PC-9 (cell line): ENCODE data around the gene PRKAR2B. TPM values are rescaled to one million over a fixed set of nuclear protein-coding genes. Genes with fewer than 3 reads are reported as not detected.

Source experiments
- BruUV-seq: library from RNA; stranded (reverse); fragments of 400-500 nt; replicated peaks from 2 replicates; lab custom pipeline; 2021; lab: Mats Ljungman, UMichigan
- CTCF ChIA-PET: fragments of 300-600 bp; sonication (Branson Sonifier 250); formaldehyde crosslinking; loops from one replicate; lab custom pipeline; 2022; ENCODE audit warnings: antibody characterized with exemption; lab: Charles Lee
- POLR2A ChIA-PET: fragments of 300-600 bp; sonication (Branson Sonifier 250); formaldehyde crosslinking; loops from one replicate; lab custom pipeline; 2022; ENCODE audit warnings: antibody characterized with exemption; ENCODE audit not compliant: unreplicated experiment; lab: Charles Lee
- DNase-seq, 2 experiments: peaks; one replicate each; pipeline versions ENCODE4 v3.0.0 to v3.0.0-alpha.2; 2015 to 2022; ENCODE audit warnings: mixed read lengths in 1 of 2
- H2AFZ ChIP-seq: fragments of 200-600 bp; sonication (generic); 2 replicates; pipeline ENCODE4 v1.8.1; 2017; ENCODE audit warnings: antibody characterized with exemption
- H3F3A ChIP-seq: fragments of 200-600 bp; sonication (generic); 2 replicates; pipeline ENCODE4 v1.8.1; 2017; ENCODE audit warnings: antibody characterized with exemption, mild to moderate bottlenecking, low read depth; ENCODE audit not compliant: insufficient read depth
- H3K27ac ChIP-seq: fragments of 200-600 bp; sonication (generic); 2 replicates; pipeline ENCODE4 v1.6.1; 2016; ENCODE audit warnings: mixed run types
- H3K27me3 ChIP-seq: fragments of 200-600 bp; sonication (generic); 2 replicates; pipeline ENCODE4 v1.6.1; 2016; ENCODE audit warnings: low read depth, mixed run types; ENCODE audit not compliant: insufficient read depth
- H3K36me3 ChIP-seq: fragments of 200-600 bp; sonication (generic); 2 replicates; pipeline ENCODE4 v1.6.1; 2016; ENCODE audit warnings: low read depth, mixed run types
- H3K4me1 ChIP-seq: fragments of 200-600 bp; sonication (generic); replicated peaks from 2 replicates; pipeline ENCODE4 v1.6.1; 2016; ENCODE audit warnings: mixed run types; ENCODE audit not compliant: insufficient read depth
- H3K4me2 ChIP-seq: fragments of 200-600 bp; sonication (generic); 2 replicates; pipeline ENCODE4 v1.6.1; 2017; ENCODE audit warnings: mixed run types
- H3K4me3 ChIP-seq: fragments of 200-600 bp; sonication (generic); 2 replicates; pipeline ENCODE4 v1.6.1; 2016; ENCODE audit warnings: mixed run types
- H3K79me2 ChIP-seq: fragments of 200-600 bp; sonication (generic); 2 replicates; pipeline ENCODE4 v1.6.1; 2017; ENCODE audit warnings: low read depth, mixed run types
- H3K9me2 ChIP-seq: fragments of 200-600 bp; sonication (generic); 2 replicates; pipeline ENCODE4 v1.8.1; 2017; ENCODE audit warnings: mild to moderate bottlenecking; ENCODE audit not compliant: insufficient read depth
- H3K9me3 ChIP-seq: fragments of 200-600 bp; sonication (generic); 2 replicates; pipeline ENCODE4 v1.8.1; 2016; ENCODE audit warnings: low read depth; ENCODE audit not compliant: insufficient read depth
- H4K20me1 ChIP-seq: fragments of 200-600 bp; sonication (generic); 2 replicates; pipeline ENCODE4 v1.8.1; 2017; ENCODE audit not compliant: insufficient read depth
- CTCF ChIP-seq: fragments of 200-600 bp; sonication (generic); conservative IDR thresholded peaks from 2 replicates; pipeline ENCODE4 v1.6.1; 2017; ENCODE audit warnings: mixed run types, antibody characterized with exemption, mild to moderate bottlenecking, moderate library complexity
- EZH2 ChIP-seq: fragments of 200-600 bp; sonication (generic); IDR thresholded peaks from 2 replicates; pipeline ENCODE4 v1.8.0; 2017; ENCODE audit warnings: antibody characterized with exemption, low read depth
- intact Hi-C: fragments of 100-400 bp; cut with micrococcal nuclease; formaldehyde crosslinking; loops from one replicate; pipeline ENCODE4 v1.10.0; 2022; ENCODE audit not compliant: unreplicated experiment
- total RNA-seq: library from RNA; stranded (reverse); gene quantifications from 2 replicates; pipeline ENCODE4 v1.2.3, GENCODE V29; 2021

The PRKAR2B gene
- total RNA-seq, 1 experiment from 2014 or later: 2.9 TPM

GRCh38 chr7:107186240-107186639 lies 141.7 kb downstream of the PRKAR2B start:
- Histone ChIP-seq H3K4me1 (no peaks in the 10 kb centered on the region), H3F3A (peaks cover under 1% of the 10 kb centered on the region; the same call in 1 of the 2 replicates), H2AFZ (no peak overlapping the region), H3K4me2 (no peak overlapping the region), H3K36me3 (peaks cover 59% of the 10 kb centered on the region), H3K4me3 (no peak overlapping the region), H3K79me2 (no peaks in the 10 kb centered on the region), H3K9me3 (no peaks in the 10 kb centered on the region), H3K9me2 (no peaks in the 10 kb centered on the region), H3K27ac (no peak overlapping the region), H4K20me1 (peaks cover 25% of the 10 kb centered on the region; the same call in 1 of the 2 replicates), H3K27me3 (no peaks in the 10 kb centered on the region)
- intact Hi-C loops: no loop called here
- CTCF ChIA-PET: no interaction called here
- TF ChIP-seq CTCF: no peak
- no peak for DNase-seq
- BruUV-seq: no TSS peak
- POLR2A ChIA-PET: no interaction called here

- Histone ChIP-seq H3K36me3 (peaks cover 55% of the 10 kb centered on the region), H3K27ac (no peak overlapping the region), H3K79me2 (no peaks in the 10 kb centered on the region), H3K9me3 (no peaks in the 10 kb centered on the region), H4K20me1 (peaks cover 24% of the 10 kb centered on the region; the same call in 1 of the 2 replicates), H3K4me1 (no peaks in the 10 kb centered on the region), H2AFZ (no peak overlapping the region), H3K4me3 (no peak overlapping the region), H3K27me3 (no peaks in the 10 kb centered on the region), H3K9me2 (no peaks in the 10 kb centered on the region), H3F3A (no peaks in the 10 kb centered on the region), H3K4me2 (no peak overlapping the region)
- no peak for TF ChIP-seq CTCF
- no peak for TF ChIP-seq EZH2
- ChIA-PET POLR2A (no interaction called here), CTCF (no interaction called here)
- intact Hi-C loops: no loop called here
- BruUV-seq: no TSS peak
- DNase-seq: no peak
Observed at GRCh38 chr7:107187774-107188173, 143.3 kb downstream of the PRKAR2B start.

- Histone ChIP-seq H3K4me2 (no peak overlapping the region), H3K27me3 (no peaks in the 10 kb centered on the region), H3K36me3 (peaks cover 47% of the 10 kb centered on the region), H3F3A (peaks cover 4% of the 10 kb centered on the region; the same call in 1 of the 2 replicates), H3K4me1 (no peaks in the 10 kb centered on the region), H2AFZ (no peak overlapping the region), H4K20me1 (peaks cover 23% of the 10 kb centered on the region; the same call in 1 of the 2 replicates), H3K9me2 (no peaks in the 10 kb centered on the region), H3K27ac (no peak overlapping the region), H3K4me3 (no peak overlapping the region), H3K9me3 (no peaks in the 10 kb centered on the region), H3K79me2 (no peaks in the 10 kb centered on the region)
- TF ChIP-seq EZH2: no peak
- TF ChIP-seq CTCF: no peak
- no TSS peak for BruUV-seq
- CTCF ChIA-PET: no interaction called here
- intact Hi-C loops: no loop called here
- no peak for DNase-seq
- POLR2A ChIA-PET: interaction anchor here (0.6 kb wide), 1 partner anchor 1316 kb away, joined by 6 read pairs; no protein-coding TSS in a partner anchor
Observed at GRCh38 chr7:107190090-107190489, 145.6 kb downstream of the PRKAR2B start.
